GM12865 (cell line): ENCODE results near the gene CCR9.

ENCODE experiments used
- DNase-seq: peaks from one replicate; pipeline ENCODE4 v3.0.0; 2010; ENCODE audit warnings: low read depth
- H3K4me3 ChIP-seq: 2 replicates; pipeline ENCODE4 v1.5.1; 2011; ENCODE audit warnings: mild to moderate bottlenecking, low read depth, low read length, control low read depth
- CTCF ChIP-seq: IDR thresholded peaks from 2 replicates; pipeline ENCODE4 v1.5.1; 2011; ENCODE audit warnings: low read length, control low read depth, low read depth, inconsistent platforms; ENCODE audit not compliant: insufficient read depth; ENCODE audit errors: missing control alignments

The CCR9 gene

GRCh38 chr3:45914362-45915058 is 28.2 kb downstream of the CCR9 start:
- no peak for TF ChIP-seq CTCF
- H3K4me3 ChIP-seq = no peak overlapping the region
- DNase-seq = peak; percentile 20

DNA sequence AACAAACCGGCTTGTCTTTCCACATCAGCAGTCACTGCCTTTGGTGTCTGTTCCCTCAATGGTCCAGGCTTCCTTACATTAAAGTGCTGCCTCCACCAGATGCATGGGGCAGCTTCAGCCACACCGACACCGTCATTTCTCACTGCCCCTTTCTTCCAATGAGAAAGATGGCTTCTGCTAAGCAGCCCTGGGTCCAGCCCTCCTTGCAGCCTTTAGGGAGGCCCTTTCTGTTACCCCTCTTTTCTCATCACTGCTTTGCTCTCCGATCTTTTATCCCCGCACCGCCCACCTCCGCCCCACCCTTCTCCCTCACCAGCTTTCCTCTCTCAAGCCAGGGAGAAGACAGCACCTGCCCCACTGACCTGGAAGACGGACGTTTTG is 28.7 kb downstream of the CCR9 start:
- no peak overlapping the region for H3K4me3 ChIP-seq
- no peak for DNase-seq
- no peak for TF ChIP-seq CTCF

DNA sequence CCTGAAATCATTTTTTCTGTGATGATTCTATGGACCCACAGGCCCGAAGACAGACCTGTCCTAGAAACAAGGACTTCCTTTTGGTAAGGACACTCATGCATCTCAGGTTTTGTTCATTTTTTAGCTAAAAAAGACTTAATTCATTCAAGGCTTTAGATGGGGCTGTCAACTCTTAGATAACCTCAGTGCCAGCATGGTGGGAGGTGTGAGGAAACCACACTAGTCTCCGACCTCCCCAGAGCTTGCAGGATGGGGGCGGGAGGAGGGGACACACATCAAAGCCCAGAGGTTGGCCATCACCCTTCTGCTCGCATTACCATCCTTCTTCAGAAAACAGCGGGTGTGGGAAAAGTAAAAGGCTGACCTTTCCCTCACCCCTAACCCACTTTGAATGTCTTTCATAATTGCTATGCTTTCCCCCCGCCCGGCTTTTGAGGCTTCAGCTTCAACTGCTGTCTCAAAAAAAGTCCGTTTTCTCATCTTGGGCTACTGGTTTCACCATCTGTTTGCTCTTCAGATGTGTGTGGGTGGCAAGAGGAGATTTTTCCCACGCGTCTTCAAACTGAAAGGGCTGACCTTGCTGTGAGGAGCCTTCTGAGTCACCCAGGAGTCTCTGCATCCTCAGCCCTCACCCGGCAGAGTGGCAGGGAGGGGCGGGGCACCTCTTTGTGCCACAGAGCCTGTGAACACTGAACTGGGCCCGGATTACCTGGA is 29.3 kb downstream of the CCR9 start:
- H3K4me3 ChIP-seq = no peak overlapping the region
- TF ChIP-seq CTCF = no peak
- DNase-seq = peak; percentile 98

DNA sequence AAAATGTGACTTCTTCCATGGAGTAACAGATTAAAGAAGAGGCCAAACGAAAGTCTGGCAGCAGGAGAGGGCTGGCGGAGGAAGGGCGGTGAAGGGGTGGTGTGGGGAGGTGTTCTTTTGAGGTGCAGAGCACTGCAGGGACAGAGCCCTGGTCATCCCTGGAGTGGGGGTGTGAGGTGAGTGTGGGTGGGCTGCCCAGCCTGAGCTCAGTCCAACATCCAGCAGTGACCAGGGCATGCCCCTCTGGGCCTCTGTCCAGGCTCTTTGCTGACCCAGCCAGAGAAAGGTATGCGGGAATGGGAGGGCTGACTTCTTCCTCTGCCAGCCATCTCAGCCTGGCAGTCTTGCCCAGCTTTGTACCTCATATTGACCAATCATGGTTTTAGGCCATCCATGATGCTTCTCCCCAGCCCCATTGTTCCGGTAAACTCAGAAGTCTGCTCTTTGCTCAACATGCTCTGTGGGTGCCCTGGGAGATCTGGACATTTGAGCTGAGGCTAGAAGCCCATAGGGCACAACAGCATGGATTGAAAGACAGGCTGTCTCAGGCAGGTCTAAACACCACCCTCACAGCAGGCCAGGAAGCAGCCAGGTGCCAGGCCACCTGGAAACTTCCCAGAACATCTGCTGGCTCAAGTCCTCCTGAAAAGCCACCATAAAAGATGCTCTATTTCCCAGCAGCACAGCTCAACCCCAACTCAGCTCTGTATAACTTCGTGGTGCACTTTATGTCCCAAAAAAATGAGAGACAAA is 31.0 kb downstream of the CCR9 start:
- H3K4me3 ChIP-seq = no peak overlapping the region
- DNase-seq = no peak
- no peak for TF ChIP-seq CTCF

GRCh38 chr3:45921158-45922038 is 35.1 kb downstream of the CCR9 start:
- DNase-seq = no peak
- no peak for TF ChIP-seq CTCF
- H3K4me3 ChIP-seq = no peak overlapping the region

- H3K4me3 ChIP-seq = no peak overlapping the region
- no peak for TF ChIP-seq CTCF
- DNase-seq = no peak
These were observed 35.6 kb downstream of the CCR9 start for GRCh38 chr3:45922039-45922326.
